Left lung (tissue), 10 donors: ENCODE results near the gene ALKBH2. TPM values are rescaled to one million over a fixed set of nuclear protein-coding genes. Genes with fewer than 3 reads are reported as not detected.
A peak's percentile ranks its signal among the peaks of the same experiment; 100 is the strongest.

Experiments used
- ATAC-seq: fragments of 200-7000 bp; cut with Tn5 transposase; one replicate; pipeline ENCODE4 v1.9.1; 2020; ENCODE audit warnings: moderate library complexity
- DNase-seq, 4 donors: peaks; one replicate each; pipeline ENCODE4 v3.0.0-alpha.2; 2013 to 2020
- H3K27ac ChIP-seq, 2 donors: fragments of 200-600 bp; sonication (generic) in 1 of 2; one replicate each; pipeline versions ENCODE4 v1.5.0 to v1.8.0; 2020 to 2021
- H3K27me3 ChIP-seq, 2 donors: fragments of 200-600 bp; sonication (generic) in 1 of 2; one replicate each; pipeline versions ENCODE4 v1.5.0 to v1.8.0; 2020 to 2021
- H3K36me3 ChIP-seq, 2 donors: fragments of 200-600 bp; sonication (generic) in 1 of 2; one replicate each; pipeline versions ENCODE4 v1.5.0 to v1.8.0; 2020 to 2021
- H3K4me1 ChIP-seq, 2 donors: fragments of 200-600 bp; one replicate each; pipeline ENCODE4 v1.8.0; 2021
- H3K4me3 ChIP-seq, 2 donors: fragments of 200-600 bp; sonication (generic) in 1 of 2; one replicate each; pipeline versions ENCODE4 v1.5.0 to v1.8.0; 2020 to 2021; ENCODE audit warnings: mild to moderate bottlenecking in 1 of 2
- H3K9me3 ChIP-seq, 2 donors: fragments of 200-600 bp; sonication (generic) in 1 of 2; one replicate each; pipeline versions ENCODE4 v1.5.0 to v1.8.0; 2020 to 2021
- CTCF ChIP-seq, 2 donors: fragments of 200-600 bp; sonication (generic) in 1 of 2; IDR thresholded peaks; one replicate each; pipeline versions ENCODE4 v1.5.0 to v1.8.0; 2021; ENCODE audit warnings: antibody characterized with exemption in 2 of 2
- intact Hi-C, 2 donors: fragments of 100-400 bp; cut with DNase I; formaldehyde crosslinking; loops; one replicate each; pipeline versions ENCODE4 v1.11.2 to v1.14.2; 2022
- polyA plus RNA-seq, 6 donors: library from polyadenylated mRNA; unstranded; fragments of 120-200 nt; gene quantifications; one replicate each; pipeline ENCODE4 v1.2.1, GENCODE V29; 2013; ENCODE audit not compliant: insufficient read length in 6 of 6
- total RNA-seq, 2 donors: library from RNA; stranded (reverse); fragmentation: NEBNext Ultra II Directional; extraction: Animal tissue kit (Norgen Biotek cat#: 25700); gene quantifications; one replicate each; pipeline ENCODE4 v1.2.1, GENCODE V29; 2021
- donor health status: DM: no; HTN: yes; CAD: no.
- donor health status: DM: no; HTN: no; CAD: no.

The ALKBH2 gene
- total and polyA plus RNA-seq, 8 donors: 7.3 to 32.5 (median 28.0) TPM

GRCh38 chr12:109127533-109128242, 34.4 kb upstream of the ALKBH2 start:
- Histone ChIP-seq H3K9me3 (no peaks in the 10 kb centered on the region), H3K4me3 (no peak overlapping the region), H3K27me3 (no peaks in the 10 kb centered on the region), H3K27ac (no peak overlapping the region), H3K36me3 (no peaks in the 10 kb centered on the region), H3K4me1 (no peaks in the 10 kb centered on the region)
- no peak for TF ChIP-seq CTCF (IDR thresholded peaks at IDR 0.05)
- DNase-seq (no peak), ATAC-seq (no peak)
- intact Hi-C loops: no loop called here

- no peaks in the 10 kb centered on the region for H3K27me3 ChIP-seq
- no peak overlapping the region for H3K4me3 ChIP-seq
- DNase-seq: peak in 2 of 4 donors; percentile 56 to 76
- no peak overlapping the region for H3K27ac ChIP-seq
- intact Hi-C loops: no loop called here
- no peak for TF ChIP-seq CTCF (IDR thresholded peaks at IDR 0.05)
- H3K4me1 ChIP-seq: no peaks in the 10 kb centered on the region
- no peaks in the 10 kb centered on the region for H3K9me3 ChIP-seq
- ATAC-seq: peak; percentile 36
- no peaks in the 10 kb centered on the region for H3K36me3 ChIP-seq
Measured at GRCh38 chr12:109126784-109127183, 33.5 kb upstream of the ALKBH2 start.

- DNase-seq (no peak), ATAC-seq (no peak)
- Histone ChIP-seq H3K9me3 (no peaks in the 10 kb centered on the region), H3K4me3 (no peak overlapping the region), H3K36me3 (no peaks in the 10 kb centered on the region), H3K27ac (no peak overlapping the region), H3K27me3 (no peaks in the 10 kb centered on the region), H3K4me1 (no peaks in the 10 kb centered on the region)
- intact Hi-C loops: no loop called here
- no peak for TF ChIP-seq CTCF (IDR thresholded peaks at IDR 0.05)
Measured at GRCh38 chr12:109125791-109126190, 32.5 kb upstream of the ALKBH2 start.

GRCh38 chr12:109124878-109125648, 31.8 kb upstream of the ALKBH2 start:
- no peaks in the 10 kb centered on the region for H3K36me3 ChIP-seq
- intact Hi-C loops: no loop called here
- ATAC-seq: no peak

More at GRCh38 chr12:109124878-109125648, 31.8 kb upstream of the ALKBH2 start:
- DNase-seq: no peak
- no peaks in the 10 kb centered on the region for H3K9me3 ChIP-seq
- H3K4me3 ChIP-seq: no peak overlapping the region
- H3K4me1 ChIP-seq: no peaks in the 10 kb centered on the region
- no peaks in the 10 kb centered on the region for H3K27me3 ChIP-seq
- H3K27ac ChIP-seq: no peak overlapping the region
- no peak for TF ChIP-seq CTCF (IDR thresholded peaks at IDR 0.05)
